SW 1271 (cell line): ENCODE data around the gene P4HA3.

Experiments
- DNase-seq, 2 experiments: peaks; one replicate each; lab custom pipeline; 2025; lab: John Stamatoyannopoulos, UW

The P4HA3 gene

DNA sequence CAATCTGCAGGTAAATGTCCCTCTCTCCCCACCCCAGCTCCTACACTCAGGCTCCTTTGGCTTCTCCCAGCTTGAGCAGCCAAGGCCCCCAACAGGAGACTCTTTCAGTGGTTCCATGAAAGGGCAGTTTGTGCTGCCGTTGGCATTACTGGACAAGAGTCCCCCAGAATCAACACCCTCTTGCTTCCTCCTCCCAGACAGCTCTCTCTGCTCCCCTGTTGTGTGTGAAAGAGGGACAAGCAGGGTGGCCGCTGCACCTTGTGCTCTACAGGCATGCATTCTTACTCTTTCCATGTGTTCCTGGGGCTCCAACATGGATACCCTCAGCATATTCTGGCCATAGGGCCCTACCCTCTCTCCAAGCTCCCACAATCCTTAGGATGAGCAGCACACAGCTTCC lies 48.7 kb downstream of the P4HA3 start:
- no peak for DNase-seq

DNA sequence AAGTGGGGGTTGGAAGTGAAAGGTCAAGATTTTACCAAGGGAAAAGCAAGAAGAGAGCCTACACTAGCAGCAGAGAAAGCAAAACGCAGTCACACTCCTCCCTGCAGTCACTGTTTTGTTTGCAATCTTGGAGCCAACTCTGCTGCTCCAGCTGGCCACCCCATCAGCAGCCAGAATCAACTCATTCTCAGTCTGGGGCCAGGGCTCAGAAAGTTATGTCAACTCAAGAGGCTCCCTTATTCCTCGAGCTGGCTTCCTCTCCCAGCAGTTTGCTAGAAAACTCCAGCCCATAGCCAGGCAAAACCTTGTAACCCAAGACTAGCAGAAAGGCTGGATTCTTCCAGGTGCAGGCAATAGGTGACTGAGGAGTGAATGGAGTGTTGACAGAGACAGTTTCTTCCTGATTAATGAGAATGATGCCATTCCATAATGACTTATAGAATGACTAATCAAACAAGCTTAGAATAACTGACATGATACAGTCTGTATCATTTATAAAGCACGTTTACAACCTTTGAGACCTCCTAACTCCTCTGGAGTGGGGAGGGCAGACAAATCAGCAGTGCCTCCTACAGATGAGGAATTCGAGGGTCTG lies 53.4 kb downstream of the P4HA3 start:
- no peak for DNase-seq

DNA sequence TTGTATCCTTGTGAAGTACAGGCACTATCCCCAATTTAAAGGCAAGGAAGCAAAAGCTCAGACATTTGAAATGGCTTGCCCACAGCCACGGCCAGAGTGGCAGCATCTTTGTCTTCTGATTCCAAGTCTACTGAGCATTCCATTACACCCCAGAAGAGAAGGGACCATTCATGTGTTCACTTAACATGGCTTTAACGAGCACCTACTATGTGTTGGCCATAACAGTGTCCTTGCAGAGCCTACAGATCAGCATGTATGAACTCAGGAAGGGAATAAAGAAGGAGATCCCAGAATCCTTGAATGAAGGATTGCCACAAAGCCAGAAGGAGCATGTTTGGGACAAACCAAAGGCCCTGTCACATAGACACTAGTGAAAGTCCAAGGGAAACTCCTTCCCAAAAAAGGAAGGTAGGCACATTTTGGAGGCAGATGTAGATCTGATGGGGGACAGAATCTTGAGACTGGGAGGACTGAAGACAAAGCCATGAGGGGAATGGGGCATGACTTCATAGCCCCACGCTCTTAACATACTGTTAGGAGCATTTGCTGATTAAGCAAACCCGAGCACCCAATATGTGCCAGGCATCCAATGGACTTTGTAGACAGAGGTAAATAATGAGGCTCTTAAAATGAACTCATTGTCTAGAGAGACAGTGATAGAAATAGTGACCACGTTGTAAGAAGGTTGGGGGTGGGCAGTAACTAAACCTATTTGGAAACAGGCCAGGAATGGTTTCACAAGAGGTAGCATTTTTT lies 54.9 kb downstream of the P4HA3 start:
- DNase-seq, result no peak

DNA sequence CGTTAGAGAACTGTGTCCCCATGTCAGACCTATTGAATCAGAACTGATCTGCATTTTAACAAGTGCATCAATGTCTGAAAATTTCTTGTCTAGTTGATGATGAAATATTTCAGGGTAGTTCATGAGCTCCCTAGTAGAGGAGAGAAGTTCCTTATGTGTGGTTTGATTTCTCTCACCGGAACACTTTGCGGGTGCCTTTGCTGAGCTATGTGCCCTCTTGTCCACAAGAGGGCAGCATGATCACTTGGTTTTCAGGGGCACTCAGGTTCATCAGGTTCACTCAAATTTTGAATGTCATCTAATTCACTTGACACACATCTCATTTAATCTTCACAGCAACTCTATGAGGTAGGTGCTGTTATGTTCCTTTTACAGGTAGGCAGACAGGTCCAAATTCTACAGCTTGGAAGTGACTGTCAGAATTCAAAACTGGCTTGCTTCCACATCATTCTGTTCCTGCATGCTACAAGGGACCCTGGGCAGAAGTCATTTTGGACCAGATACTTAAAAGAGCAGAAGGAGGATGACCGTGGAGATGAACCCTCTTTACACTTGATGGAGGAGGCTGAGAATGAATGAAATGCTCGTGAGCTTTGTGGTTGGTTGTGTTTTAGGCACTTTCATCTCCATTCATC lies 55.6 kb downstream of the P4HA3 start:
- peak in 1 of 2 experiments; percentile 47 for DNase-seq

DNA sequence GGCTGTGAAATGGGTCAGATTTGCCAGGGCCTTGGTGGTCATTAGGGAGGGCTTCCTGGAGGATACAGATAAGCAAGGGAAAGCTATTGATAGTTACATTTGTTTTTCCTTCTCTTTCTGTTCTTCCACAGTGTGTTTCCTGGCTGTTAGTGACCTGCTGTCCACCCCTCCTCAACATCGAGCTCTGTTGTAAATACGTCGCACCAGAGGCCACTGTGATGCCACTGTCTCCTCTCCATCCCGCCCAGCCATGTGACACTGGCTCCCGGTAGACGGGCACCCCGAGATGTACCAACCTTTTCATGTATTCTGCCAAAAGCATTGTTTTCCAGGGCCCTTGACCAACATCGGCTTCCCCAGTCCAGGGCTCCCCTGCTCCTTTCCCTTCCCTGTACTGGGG lies 58.1 kb downstream of the P4HA3 start:
- DNase-seq, result no peak

DNA sequence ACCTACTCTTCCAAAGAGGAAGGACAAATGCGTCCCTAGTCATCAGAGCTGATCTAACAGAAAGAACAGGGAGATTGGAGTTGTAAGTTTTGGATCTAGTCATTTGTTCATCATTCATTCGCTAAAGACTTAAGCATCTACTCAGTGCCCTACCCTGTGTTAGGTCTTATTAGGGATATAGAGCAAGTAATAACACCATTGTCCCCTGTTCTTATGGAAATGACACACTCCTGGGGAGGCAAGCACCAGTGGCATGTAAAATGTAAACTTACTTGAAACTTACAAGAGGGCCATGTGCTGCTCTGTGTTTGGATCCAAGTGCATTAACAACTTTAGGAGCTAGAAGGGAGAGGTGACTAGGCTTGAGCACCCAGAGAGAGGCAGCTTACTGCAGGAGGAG lies 61.9 kb downstream of the P4HA3 start:
- DNase-seq, result no peak

DNA sequence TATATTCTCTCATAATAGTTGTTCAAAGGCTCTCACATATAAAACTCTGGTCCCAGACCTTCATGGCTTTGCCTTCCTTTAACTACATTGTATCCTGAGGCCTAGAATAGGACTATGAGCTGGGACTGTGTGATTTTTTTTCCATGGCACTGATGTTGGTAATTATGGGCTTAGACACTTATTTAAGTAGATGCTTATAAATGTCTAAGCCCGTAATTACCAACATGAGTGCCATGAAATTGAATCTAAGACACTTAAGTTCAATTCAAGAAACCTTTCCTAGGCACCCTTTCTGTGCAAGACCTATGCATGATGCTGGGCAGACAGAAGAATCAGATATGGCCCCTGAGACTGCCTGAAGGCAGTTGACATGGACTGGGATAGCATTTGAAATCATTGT lies 63.0 kb downstream of the P4HA3 start:
- DNase-seq, result no peak

DNA sequence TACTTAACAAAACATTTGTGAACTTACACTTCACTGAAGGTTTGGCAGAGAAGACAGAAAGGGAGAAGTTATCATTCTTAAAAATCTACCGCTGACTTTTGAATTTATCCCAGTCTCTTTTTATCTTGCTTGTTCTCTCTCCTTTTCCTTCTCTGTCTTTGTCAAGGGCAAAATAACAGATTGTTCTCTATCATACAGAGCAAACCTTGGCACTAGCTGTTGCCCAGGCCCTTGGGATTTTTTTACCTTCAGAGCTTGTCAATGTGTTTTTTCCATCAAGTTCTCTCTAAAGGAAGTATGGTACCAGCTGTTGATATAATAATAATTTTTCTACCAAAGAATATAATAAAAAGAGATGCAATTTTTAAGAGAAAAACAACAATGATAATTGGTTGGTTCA lies 73.2 kb downstream of the P4HA3 start:
- no peak for DNase-seq

DNA sequence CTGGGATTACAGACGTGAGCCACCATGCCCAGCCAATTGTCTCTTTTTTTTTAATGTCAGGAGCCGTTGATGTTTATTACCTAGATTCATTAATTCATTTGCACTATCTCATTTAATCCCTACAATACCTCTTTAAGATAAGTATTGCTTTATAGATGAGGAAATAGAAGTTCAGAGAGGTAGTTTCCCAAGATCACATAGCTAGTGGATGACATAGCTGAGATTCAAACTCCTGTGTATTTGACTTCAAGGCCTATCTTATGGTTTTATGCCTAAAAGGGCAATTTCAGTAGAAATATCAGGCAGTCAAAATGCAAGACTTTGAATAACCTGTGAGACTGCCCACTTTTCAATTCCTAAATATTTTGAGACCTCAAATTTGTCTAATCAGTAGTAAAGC lies 73.9 kb downstream of the P4HA3 start:
- DNase-seq, result no peak

DNA sequence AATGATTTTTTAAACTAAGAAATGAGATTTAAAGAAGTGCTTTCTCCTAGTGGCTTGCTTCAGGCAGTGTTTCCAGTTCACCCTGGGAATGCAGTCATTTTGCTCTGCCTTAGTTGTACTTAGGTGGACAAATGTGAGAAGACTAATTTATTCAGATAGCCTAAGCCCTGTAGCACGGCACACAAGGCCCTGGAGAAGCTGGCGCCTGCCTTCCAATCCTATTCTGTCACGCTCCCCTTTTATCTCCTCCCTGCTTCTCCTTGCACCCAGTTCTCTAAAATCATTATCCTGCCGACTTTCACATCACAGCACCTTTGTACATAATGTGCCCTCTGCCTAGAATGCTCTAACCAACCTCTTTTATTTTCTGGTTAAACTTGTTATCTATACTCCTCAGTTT lies 76.3 kb downstream of the P4HA3 start:
- DNase-seq, result no peak

DNA sequence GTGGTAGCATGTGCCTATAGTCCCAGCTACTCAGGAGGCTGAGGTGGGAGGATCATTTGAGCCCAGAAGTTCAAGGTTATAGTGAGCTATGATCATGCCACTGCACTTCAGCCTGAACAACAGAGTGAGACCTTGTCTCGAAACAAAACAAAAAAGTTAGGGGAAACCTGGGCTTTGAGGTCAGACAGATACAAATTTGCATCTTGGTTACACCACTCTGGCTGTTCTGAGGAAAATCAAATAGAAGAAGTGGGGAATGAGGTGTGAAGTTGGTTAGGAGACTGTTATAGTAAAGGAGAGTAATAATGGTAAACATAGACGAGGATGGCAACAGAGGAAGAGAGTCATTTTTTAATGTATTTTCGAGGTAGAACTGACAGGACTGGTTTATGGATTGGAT lies 77.8 kb downstream of the P4HA3 start:
- DNase-seq, result no peak

DNA sequence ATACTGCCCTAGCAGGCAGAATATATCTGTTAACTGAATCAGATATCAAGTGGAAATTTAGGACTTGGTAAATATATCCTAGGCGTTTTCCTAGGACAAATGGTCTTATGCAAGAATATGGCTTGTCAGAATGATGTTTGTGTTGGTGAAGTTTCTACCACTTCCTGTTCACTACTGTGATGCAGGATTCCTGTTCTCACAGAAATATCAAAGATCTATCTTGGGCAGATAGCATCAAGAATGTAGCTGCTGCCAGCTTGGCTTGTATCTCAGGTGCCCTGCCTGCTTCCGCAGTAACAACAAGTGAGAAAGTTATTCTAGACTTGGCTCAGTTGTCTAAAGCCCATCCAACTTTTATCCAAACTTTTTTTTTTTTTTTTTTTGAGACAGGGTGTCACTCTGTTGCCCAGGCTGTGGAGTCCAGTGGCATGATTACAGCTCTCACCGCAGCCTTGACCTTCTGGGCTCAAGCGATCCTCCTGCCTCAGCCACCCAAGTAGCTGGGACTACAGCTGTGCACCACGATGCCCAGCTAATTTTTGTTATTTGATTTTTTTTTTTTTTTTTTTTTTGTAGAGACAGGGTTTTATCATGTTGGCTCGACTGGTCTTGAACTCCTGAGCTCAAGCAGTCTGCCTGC lies 79.0 kb downstream of the P4HA3 start:
- no peak for DNase-seq

DNA sequence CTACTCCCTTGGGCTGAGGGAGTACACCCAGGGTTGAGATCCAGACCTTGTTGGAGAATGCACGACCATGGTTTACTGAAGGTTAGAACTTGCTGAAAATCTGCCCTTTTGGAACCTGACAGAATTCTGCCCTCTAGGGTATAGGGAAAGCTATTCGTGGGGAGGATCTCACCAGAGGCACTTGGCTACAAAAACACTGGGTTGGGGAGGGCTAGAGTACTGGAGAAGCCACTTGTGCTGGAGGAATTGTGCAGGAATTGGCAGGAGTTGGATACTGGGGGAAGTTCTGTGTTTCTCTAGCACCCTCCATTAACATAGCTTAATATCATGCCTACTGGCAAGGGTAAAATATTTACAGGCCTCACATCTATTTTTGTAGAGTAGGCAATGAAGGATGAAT lies 84.5 kb downstream of the P4HA3 start:
- no peak for DNase-seq

DNA sequence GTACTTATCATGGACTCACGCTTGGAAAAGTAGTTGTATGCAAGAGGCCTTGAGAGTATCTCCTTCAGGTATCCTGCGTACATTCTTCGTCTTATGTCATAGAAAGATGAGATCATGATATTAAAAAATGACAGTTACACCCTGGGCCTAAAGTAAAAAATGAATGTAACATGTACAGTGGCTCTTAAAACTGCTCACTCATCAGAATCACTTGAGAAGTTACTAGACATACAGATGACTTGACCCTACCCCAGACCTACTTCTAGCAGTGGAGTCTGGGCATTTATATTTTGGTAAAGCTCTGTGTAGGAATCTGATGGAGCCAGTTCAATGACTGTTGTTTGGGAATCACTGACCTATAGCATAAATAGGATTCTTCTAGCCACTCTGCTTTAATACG lies 85.9 kb downstream of the P4HA3 start:
- no peak for DNase-seq

DNA sequence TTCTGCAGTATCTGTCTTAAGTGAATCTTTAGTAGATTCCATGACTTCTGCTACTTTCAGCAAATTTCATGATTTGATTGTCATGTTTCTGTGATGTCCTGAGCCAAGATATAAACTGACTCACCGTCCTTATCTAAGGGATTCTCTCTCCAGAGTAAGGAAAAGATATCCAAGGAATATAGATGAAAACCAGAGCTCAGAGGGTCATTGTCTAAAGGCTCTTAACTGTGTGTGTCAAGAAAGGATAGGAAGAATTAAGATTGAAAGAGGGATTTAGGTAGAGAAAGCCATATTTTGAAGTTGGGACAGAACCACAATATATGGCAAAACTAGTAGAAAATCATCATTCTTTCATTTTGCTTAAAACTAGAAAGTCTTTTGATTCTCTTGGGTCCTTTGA lies 89.6 kb downstream of the P4HA3 start:
- DNase-seq, result no peak

DNA sequence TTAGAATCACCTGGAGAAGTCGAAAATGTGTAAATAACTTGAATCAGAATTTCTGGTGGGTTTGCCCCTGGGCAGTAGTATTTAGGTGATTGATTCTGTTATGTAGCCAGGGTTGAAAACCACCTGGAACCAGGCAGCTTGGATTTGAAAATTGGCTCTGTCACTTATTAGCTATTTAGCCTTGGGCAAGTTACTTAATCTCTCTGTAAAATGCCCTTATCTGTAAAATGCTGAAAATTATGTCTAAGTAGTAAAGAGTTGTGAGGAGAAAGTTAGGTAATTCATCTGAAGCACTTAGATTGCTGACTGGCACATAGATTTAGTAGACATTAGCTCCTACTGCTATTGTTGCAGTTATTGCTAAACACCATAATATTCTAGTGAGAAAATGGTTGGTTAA lies 91.1 kb downstream of the P4HA3 start:
- DNase-seq, result no peak
